ENCODE results near the gene BTRC.

Gene BTRC

DNA sequence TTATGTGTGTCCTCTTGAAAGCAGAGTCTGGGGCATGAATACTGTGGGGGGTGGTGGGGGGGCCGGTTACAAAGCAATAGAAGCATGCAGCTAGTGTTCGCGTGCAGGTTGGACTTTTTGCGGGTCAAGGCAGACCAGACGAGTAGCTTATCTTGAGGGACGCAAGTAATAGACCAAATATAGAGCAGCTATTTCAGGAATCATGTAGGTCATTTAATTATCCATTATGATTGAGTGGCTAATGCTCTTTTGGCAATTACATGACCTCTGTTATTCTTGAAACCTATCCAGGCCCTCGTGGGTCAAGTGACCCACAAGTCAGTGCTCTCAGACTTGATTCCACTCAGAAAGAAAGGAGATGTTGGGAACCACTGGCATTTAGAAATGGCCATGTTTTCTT is 93.0 kb downstream of the BTRC start:
- no peak for DNase-seq

DNA sequence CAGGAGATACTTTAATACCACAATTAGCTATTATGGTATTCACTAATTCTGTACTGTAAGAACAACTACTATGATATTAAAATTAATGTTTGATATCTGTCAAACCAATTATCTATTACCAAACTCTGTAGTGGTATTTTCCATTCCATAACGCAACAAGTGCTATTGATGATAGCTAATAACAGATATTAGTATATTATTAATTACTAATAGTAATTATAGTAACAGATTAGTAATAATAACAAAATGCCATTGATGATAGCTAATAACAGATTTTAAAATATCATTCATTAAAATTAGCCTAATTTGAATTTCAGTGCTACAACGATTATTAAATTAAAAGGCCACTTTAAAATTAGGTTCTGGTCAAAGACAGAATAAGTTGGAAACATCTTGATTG is 93.5 kb downstream of the BTRC start:
- DNase-seq, result no peak

DNA sequence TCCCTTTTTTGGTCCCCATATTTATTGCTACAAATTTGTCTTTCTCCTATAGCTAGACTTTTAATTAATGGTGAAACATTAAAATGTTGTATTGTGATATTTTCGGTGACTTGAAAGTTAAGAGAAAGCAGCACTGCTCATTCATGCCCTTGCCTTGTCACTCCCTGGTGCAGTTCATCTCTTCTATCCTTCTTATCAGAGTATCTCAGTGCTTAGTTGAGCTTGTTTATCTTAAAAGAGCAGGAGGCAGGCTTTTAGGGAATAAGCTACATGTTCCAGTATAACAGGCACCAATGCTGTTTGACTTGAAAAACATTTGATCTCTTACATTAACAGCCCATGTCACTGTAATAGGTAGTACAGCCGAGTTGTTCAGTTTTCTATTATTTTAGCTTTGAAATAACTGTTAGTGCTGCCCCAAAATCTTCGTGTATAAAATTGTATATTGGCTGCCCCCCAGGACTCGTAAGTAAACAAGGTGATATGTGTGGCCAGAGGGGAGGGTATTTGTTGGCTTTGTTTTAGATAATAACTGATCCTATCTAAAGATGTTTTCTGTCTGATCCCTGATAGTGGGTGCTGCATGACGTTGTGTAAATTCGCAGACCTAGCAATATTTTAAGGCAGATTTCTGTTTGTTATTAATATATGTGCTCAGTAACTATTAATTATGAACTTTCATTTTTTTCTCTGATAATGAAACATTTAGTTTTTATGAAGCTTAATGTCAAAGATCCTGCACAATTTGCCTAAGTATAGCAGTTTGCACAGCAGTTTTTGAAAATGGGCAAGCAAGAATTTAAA is 96.5 kb downstream of the BTRC start:
- no peak for DNase-seq

DNA sequence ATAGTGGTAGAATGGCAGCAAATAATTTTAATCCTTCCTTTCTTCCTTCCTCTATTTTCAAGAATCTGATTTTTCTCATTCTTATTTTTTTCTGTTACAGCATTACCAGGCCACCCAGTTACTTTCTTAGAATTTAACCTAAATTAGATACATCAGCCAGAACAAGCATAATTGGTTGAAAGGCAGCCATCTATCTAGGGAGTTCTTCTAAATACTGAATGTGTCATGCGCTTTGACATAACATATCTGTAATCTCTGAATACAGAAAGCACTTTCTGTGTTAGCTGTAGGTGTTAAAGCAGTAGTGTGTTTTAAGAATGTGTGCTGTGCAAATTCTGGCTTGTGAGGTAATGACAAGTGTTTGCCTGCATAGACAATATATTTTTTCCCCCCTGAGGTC is 97.3 kb downstream of the BTRC start:
- DNase-seq, result no peak

- DNase-seq, result no peak
Observed at GRCh38 chr10:101451667-101452069, 97.7 kb downstream of the BTRC start.

DNA sequence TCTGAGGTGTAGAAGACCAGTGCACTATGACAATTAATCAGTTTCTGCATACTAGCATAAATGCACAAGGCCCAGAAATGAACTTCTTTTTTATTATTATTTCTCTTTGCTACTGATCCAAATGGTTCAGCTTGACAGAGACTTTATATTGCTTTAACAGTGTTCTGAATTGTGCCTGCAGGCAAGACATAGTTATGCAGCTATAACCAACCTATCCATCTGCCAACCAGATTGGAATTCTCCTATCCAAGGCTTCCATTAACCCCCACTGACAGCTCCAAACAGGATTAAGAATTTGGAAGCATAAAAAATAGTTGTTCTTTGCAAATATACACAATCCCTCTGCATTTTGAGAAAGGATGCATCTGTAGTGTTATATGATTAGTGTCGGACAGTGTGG is 98.2 kb downstream of the BTRC start:
- DNase-seq, result no peak

DNA sequence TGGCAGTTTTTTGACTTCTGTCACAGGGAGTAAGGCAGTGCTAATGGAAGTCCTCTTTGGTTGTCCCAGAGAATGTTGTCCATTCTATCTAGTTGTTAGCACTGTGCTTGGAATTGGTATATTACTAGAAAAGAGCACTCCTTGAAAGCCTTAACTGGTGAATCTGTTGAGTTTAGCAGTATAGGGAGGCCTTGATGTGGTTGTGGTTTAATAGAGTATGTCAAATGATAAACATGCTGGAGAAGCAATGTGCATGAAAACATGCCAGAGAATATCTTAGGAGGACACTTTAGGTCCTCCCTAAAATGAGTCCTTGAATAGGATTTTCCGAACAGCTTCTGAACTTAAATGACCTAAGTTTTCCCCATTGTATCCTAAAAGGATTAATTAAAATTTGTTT is 98.6 kb downstream of the BTRC start:
- DNase-seq, result no peak

- DNase-seq, result no peak
Observed at GRCh38 chr10:101453318-101453717, 99.4 kb downstream of the BTRC start.

GRCh38 chr10:101453791-101454718 is 100.1 kb downstream of the BTRC start:
- DNase-seq, result no peak

- DNase-seq, result no peak
Observed at GRCh38 chr10:101458869-101459268, 104.9 kb downstream of the BTRC start.

GRCh38 chr10:101464082-101464481 is 110.1 kb downstream of the BTRC start:
- DNase-seq, result no peak

- no peak for DNase-seq
Observed at GRCh38 chr10:101464599-101464998, 110.6 kb downstream of the BTRC start.

- DNase-seq, result no peak
Observed at GRCh38 chr10:101466016-101466912, 112.3 kb downstream of the BTRC start.

GRCh38 chr10:101467286-101467770 is 113.4 kb downstream of the BTRC start:
- no peak for DNase-seq

GRCh38 chr10:101468159-101468558 is 114.2 kb downstream of the BTRC start:
- no peak for DNase-seq

GRCh38 chr10:101476383-101476782 is 122.4 kb downstream of the BTRC start:
- DNase-seq, result no peak

DNA sequence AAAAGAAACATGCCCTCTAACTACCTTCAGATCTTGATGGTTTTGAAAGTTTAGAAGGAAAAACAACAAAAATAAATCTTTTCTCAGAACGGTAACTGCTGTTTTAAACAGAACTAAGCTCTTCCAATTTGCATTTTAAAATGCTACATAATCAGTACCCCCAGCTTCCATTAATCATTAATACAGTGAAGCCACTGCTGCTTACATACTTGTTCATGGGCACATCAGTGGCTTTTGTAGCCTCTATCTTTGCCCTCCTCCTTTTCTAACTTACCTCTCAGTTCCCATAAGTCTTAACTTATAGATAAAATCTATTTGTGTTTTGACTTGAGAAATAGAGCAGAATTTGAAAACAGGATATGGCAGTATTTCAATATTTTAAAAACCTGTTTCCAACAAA is 125.0 kb downstream of the BTRC start:
- no peak for DNase-seq

- DNase-seq, result no peak
Observed at GRCh38 chr10:101481256-101481655, 127.3 kb downstream of the BTRC start.

DNA sequence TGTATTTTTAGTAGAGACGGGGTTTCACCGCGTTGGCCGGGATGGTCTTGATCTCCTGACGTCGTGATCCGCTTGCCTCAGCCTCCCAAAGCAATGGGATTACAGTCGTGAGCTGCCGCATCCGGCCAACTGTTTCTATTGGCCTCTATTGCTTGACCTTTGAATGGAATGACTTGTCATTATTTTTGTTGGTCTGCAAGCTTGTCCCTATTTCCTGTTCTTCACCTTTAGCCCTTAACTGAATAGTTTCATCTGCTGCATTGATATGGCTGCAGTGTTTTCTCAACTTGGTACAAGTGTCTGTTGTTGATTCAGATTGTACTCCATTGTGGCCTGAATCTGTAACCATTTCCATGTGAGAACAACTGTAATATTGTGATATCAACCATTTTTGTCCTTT is 128.6 kb downstream of the BTRC start:
- DNase-seq, result no peak

GRCh38 chr10:101484175-101484745 is 130.3 kb downstream of the BTRC start:
- no peak for DNase-seq

- DNase-seq, result no peak
Observed at GRCh38 chr10:101485207-101485606, 131.2 kb downstream of the BTRC start.

All from activated effector memory CD4-positive, alpha-beta T cell treated with Interleukin-2 at 50 U/mL for 16 hours (primary cell).